ENCODE measurements around the gene DDX51.
"Not testable (repeated sequence)": the region's sequence is repeated elsewhere in the genome, so short reads cannot be mapped to it uniquely, and the experiment has no call there.

DDX51 gene

GRCh38 chr12:132123970-132124765, 20.0 kb downstream of the DDX51 start:
- no peak for DNase-seq

GRCh38 chr12:132121283-132121682, 22.8 kb downstream of the DDX51 start:
- no peak for DNase-seq

GRCh38 chr12:132118876-132119275, 25.2 kb downstream of the DDX51 start:
- no peak for DNase-seq

GRCh38 chr12:132117558-132117875, 26.6 kb downstream of the DDX51 start:
- DNase-seq = no peak

- no peak for DNase-seq
These were observed 27.2 kb downstream of the DDX51 start for GRCh38 chr12:132116709-132117557.

- DNase-seq = no peak
These were observed 28.6 kb downstream of the DDX51 start for GRCh38 chr12:132115500-132115899.

- no peak for DNase-seq
These were observed 29.5 kb downstream of the DDX51 start for GRCh38 chr12:132114667-132115066.

- no peak for DNase-seq
These were observed 32.3 kb downstream of the DDX51 start for GRCh38 chr12:132111654-132112304.

GRCh38 chr12:132110677-132111076, 33.4 kb downstream of the DDX51 start:
- DNase-seq = no peak

GRCh38 chr12:132109741-132110140, 34.4 kb downstream of the DDX51 start:
- no peak for DNase-seq

- DNase-seq = no peak
These were observed 35.8 kb downstream of the DDX51 start for GRCh38 chr12:132108211-132108832.

GRCh38 chr12:132106921-132107320, 37.2 kb downstream of the DDX51 start:
- no peak for DNase-seq

- no peak for DNase-seq
These were observed 38.7 kb downstream of the DDX51 start for GRCh38 chr12:132105467-132105866.

GRCh38 chr12:132103542-132104308, 40.4 kb downstream of the DDX51 start:
- no peak for DNase-seq

- not testable (repeated sequence) for DNase-seq
These were observed 41.0 kb downstream of the DDX51 start for GRCh38 chr12:132103072-132103471.

GRCh38 chr12:132102297-132102696, 41.8 kb downstream of the DDX51 start:
- no peak for DNase-seq

- no peak for DNase-seq
These were observed 43.6 kb downstream of the DDX51 start for GRCh38 chr12:132100306-132101065.

GRCh38 chr12:132099739-132100138, 44.4 kb downstream of the DDX51 start:
- DNase-seq = no peak

- DNase-seq = no peak
These were observed 48.4 kb downstream of the DDX51 start for GRCh38 chr12:132095520-132096409.
